Mesodermal cell (in vitro differentiated cells): ENCODE measurements around the gene ANKS6.

ENCODE experiments used
- H3K27ac ChIP-seq: 2 replicates; pipeline ENCODE4 v1.7.0; 2013; ENCODE audit warnings: mild to moderate bottlenecking, low read depth, low read length, moderate library complexity; ENCODE audit not compliant: severe bottlenecking
- H3K36me3 ChIP-seq: 2 replicates; pipeline ENCODE4 v1.7.1; 2013; ENCODE audit warnings: mild to moderate bottlenecking, low read length, moderate library complexity; ENCODE audit not compliant: control insufficient read depth, insufficient read depth
- H3K4me1 ChIP-seq: one replicate; pipeline ENCODE4 v1.7.1; 2013; ENCODE audit warnings: mild to moderate bottlenecking, low read length; ENCODE audit not compliant: insufficient read depth, control insufficient read depth, poor library complexity, severe bottlenecking
- H3K4me3 ChIP-seq: 2 replicates; pipeline ENCODE4 v1.7.0; 2013; ENCODE audit warnings: low read length, control low read depth, mild to moderate bottlenecking; ENCODE audit not compliant: insufficient read depth, poor library complexity, severe bottlenecking; ENCODE audit errors: extremely low read depth
- H3K9me3 ChIP-seq: 2 replicates; pipeline ENCODE4 v1.7.1; 2013; ENCODE audit warnings: mild to moderate bottlenecking, low read length, moderate library complexity; ENCODE audit not compliant: control insufficient read depth
- WGBS, 2 experiments: methylation state at CpG; one replicate each; pipeline ENCODE4 v1.1.5; 2013; ENCODE audit warnings: missing lambda C conversion rate in 2 of 2; ENCODE audit not compliant: insufficient coverage in 2 of 2; 5-methylcytosine and 5-hydroxymethylcytosine counted together

ANKS6 gene

DNA sequence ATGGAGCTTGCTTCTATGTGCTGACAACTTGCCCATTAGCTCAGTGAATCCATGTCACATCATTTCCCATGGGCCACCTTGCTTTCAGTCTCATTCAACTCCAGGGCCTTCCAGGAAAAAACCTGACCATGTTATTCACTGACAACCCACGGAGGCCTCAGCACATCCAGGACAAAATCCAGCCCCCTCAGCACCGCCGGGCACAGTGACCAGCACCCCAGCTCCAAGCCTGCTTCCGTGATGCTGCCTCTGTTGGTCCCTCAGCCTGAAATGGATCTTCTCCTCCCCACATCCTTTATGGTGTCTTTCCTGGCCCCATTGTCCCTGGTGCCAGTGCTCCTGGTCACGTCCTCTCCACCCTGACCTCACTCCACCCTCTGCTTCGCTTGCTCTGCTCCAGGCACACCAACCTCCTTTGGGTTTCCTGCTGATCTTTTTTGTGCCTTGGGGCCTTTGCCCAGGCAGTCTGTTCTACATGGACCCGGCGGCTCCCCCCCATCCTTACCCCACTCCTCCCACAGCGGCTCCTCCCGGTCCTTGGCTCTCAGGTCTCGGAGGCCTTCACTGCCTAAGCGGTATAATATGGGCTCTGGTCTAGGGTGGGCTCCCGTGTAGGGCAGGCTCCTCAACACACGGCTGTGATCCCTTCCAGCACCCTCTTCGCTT lies 25.0 kb downstream of the ANKS6 start:
- H3K9me3 ChIP-seq = no peaks in the 10 kb centered on the region
- 92 to 95% methylated on average over 11 to 14 of the region's 15 CpGs for WGBS, 2 experiments
- no peaks in the 10 kb centered on the region for H3K4me1 ChIP-seq
- no peak overlapping the region for H3K4me3 ChIP-seq
- H3K27ac ChIP-seq = no peak overlapping the region
- H3K36me3 ChIP-seq = peaks cover 69% of the 10 kb centered on the region

DNA sequence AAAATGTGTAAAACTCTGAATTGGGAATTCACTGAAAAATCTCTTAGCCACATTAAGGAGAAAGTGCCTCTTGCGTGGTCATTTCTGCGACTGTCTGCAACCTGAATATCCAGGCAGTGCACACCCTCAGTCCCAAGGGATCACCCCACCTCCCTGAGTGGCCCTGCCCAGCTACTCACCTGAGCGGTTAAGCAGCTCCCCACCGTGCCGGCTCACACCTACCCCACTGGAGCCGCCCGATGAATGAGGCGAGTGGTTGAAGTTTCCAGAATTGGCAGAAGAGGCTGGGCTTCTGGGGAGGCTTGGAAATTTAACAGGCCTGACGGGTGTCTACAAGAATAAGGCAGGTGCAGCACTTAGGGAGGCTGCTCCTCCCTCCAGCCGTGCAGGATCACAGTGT lies 25.6 kb downstream of the ANKS6 start:
- Histone ChIP-seq H3K4me1 (no peaks in the 10 kb centered on the region), H3K9me3 (no peaks in the 10 kb centered on the region), H3K4me3 (no peak overlapping the region), H3K27ac (no peak overlapping the region), H3K36me3 (peaks cover 69% of the 10 kb centered on the region)
- WGBS, 2 experiments = 89 to 94% methylated on average over 9 to 10 of the region's 10 CpGs

DNA sequence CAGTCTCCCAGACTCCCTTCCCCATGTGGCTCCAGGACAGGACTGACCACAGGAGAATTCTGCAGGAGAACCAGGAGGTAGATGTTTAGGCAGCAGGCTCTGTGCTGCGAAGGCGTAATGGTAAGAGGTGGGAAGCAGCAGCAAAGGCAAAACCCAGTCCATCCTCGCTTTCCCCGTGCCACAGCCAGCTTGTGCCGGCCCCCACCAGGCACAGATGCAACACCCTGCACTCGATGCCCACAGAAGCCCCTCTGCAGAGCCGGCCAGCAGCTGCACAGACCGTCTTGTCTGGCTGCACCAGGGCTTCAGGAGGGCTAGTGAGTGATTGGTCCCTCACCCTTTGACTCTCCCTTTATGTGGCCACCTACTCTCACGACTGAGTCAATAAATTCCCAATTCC lies 28.0 kb downstream of the ANKS6 start:
- H3K9me3 ChIP-seq = no peaks in the 10 kb centered on the region
- H3K4me1 ChIP-seq = no peaks in the 10 kb centered on the region
- no peak overlapping the region for H3K27ac ChIP-seq
- H3K4me3 ChIP-seq = no peak overlapping the region
- peaks cover 59% of the 10 kb centered on the region for H3K36me3 ChIP-seq
- 95 to 97% methylated on average over 9 of the region's 9 CpGs for WGBS, 2 experiments

DNA sequence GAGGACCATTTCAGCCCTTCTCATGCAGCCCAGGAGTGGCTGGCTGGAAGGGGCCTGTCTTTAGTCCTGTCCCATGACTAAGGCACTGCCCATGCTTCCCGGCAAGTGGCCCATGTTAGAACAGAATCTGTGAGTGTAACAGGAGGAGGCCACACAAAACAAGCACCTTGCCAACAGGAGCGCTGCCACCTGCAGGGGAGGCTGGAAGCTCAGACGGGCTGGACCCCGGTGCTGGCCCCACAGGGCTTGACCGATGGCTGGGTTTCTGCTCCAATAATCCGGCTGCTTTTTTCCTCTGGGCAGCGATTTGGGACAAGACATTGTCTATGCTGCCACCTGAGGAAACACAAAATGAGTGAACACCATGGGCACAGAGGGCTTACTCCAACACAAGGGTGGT lies 28.4 kb downstream of the ANKS6 start:
- H3K9me3 ChIP-seq = no peaks in the 10 kb centered on the region
- H3K4me1 ChIP-seq = no peaks in the 10 kb centered on the region
- H3K27ac ChIP-seq = no peak overlapping the region
- whole genome bisulfite sequencing, 2 experiments = 97 to 100% methylated on average over 6 to 7 of the region's 7 CpGs
- no peak overlapping the region for H3K4me3 ChIP-seq
- peaks cover 54% of the 10 kb centered on the region for H3K36me3 ChIP-seq

DNA sequence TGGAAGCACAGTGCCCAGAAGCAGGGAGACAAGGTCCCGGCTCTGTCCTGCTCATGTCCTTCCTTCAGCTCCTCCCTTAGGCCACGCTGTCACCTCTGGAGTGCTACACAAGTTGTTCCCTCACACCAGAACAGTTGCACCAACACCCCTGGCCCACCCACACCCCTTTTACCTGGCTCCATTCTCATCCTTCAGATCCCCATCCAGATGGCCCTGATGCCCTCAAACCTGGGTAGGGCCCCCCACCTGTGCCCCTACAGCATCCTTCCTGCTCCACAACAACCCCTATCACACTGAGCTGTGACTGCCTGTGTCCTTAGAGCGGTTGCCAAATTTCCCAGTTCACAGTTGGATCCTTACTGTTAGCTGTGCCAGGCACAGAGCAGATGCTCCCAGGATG lies 29.2 kb downstream of the ANKS6 start:
- H3K9me3 ChIP-seq = no peaks in the 10 kb centered on the region
- no peak overlapping the region for H3K27ac ChIP-seq
- peaks cover 47% of the 10 kb centered on the region for H3K36me3 ChIP-seq
- H3K4me3 ChIP-seq = no peak overlapping the region
- WGBS, 2 experiments = 83 to 96% methylated on average over 2 to 3 of the region's 3 CpGs
- H3K4me1 ChIP-seq = no peaks in the 10 kb centered on the region

DNA sequence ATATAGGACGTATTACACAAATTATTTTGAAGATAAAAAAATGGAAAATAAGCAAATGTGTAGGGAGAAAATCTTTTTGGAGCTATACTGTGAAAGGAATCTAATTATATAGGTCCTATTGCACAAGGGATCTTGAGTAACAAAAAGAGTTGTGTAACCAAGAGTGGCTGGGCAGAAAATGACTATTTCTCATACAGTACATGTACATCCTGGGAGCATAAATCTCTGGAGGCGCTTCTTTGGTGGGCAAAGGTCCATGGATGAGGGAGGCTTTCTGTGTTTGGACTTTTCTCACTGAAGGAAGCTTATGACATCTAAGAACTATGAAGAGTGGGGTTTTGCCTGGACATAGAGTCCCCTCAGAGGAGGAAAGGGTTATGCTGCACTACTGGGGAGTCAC lies 29.8 kb downstream of the ANKS6 start:
- no peak overlapping the region for H3K27ac ChIP-seq
- no peaks in the 10 kb centered on the region for H3K4me1 ChIP-seq
- H3K9me3 ChIP-seq = no peaks in the 10 kb centered on the region
- no peak overlapping the region for H3K4me3 ChIP-seq
- no CpG with 5 or more reads among the region's 2 CpGs for whole genome bisulfite sequencing, 2 experiments
- peaks cover 41% of the 10 kb centered on the region for H3K36me3 ChIP-seq

DNA sequence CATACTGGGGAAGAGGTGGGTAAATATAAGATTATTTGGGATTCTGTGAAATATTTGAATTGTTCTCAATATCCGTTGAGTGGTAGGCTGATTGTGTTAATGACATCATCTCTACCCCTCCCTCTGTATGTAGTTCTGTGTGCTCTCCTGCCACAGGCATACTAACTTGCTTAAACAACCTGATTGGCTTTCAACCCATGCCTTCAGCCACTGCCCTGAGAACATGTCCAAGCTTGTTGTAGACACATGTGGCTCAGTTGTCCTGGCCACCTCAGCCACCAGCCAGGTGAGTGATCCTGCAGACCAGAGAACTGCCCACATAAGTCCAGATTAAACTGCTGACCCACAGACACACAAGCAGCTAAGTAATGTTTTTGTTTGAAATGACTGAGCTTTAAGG lies 31.1 kb downstream of the ANKS6 start:
- Histone ChIP-seq H3K36me3 (peaks cover 29% of the 10 kb centered on the region), H3K4me1 (no peaks in the 10 kb centered on the region), H3K9me3 (no peaks in the 10 kb centered on the region), H3K4me3 (no peak overlapping the region), H3K27ac (no peak overlapping the region)
- no CpG with 5 or more reads among the region's 1 CpG for WGBS, 2 experiments

DNA sequence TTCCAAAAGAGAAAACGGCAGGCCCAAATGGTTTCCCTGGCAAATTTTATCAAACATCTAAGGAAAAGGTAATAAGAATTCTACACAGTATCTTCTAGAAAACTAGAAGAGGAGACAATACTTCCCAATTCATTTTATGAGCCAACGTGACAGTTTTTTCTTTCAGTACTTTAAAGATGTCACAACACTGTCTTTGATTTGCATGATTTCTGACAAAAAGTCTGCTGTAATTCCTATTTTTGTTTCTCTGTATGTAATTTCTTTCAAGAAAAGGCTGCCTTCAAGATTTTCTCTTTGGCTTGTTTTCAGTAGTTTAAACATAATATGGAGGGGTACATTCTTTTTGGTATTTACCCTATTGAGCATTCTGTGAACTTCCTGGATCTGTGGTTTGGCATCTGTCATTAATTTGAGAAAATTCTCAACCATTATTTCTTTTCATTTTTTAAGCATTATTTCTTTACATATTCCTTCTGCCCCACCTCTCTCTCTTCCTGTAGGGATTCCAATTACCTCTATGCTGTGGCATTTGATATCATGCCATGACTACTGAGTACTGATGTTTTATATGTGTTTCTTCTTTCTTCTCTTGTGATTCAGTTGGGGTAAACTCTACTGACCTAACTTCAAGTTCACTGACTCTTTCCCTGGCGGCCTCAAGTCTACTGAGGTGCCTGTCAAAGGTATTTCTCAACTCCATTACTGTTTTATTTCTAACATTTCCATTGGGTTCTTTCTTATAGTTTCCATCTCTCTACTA lies 32.2 kb downstream of the ANKS6 start:
- Histone ChIP-seq H3K4me1 (no peaks in the 10 kb centered on the region), H3K9me3 (peaks cover 3% of the 10 kb centered on the region), H3K4me3 (no peak overlapping the region), H3K36me3 (peaks cover 20% of the 10 kb centered on the region), H3K27ac (no peak overlapping the region)
- WGBS, 2 experiments = 73 to 85% methylated on average over 1 to 2 of the region's 3 CpGs

DNA sequence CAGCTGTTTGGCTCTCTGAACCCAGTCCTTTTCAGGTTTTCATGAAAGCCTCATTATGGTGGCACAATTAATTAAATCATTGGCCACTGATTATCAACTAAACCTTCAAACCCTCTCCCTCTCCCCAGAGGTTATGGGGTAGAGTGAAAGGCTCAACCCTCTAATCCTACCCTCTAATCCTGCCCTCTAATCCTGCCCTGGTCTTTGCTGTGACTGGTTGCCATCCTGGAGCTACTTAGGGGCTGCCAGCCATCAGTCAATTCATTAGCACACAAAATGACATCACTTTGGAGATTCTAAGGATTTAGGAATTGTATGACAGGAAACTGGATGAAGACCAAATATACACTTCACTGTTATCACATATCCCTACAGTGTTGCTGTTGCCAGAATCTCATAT lies 36.1 kb downstream of the ANKS6 start:
- Histone ChIP-seq H3K9me3 (peaks cover 16% of the 10 kb centered on the region), H3K36me3 (peaks cover 29% of the 10 kb centered on the region), H3K27ac (no peak overlapping the region), H3K4me1 (no peaks in the 10 kb centered on the region), H3K4me3 (no peak overlapping the region)

DNA sequence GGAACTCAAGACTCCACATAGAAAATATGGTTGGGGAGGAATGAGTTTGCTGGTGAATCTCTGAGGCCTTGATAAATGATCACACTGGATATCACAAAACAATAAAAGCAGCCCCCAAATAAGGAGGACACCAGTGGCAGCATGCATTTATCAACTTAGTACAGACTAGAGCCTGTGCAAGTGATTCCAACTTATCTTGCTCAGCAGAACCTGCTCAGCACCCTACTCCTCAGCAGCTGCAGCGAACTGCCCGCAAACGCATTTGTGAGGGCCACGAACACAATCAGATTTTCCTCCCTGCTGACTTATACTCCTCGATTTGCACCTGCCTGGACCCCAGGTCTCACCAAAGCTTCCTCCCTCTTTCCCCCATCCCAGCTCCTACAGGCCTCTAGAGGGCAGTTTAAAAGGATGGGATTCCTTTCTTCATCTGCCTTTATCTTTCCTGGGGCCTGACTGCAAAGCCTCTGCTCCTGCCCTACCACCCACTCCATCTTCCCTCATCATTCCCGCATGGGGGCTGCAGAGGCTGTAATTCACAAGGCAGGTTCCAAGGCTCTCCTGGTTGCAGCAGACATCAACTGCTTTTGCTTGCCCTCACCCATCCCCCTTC lies 41.2 kb downstream of the ANKS6 start:
- no peak overlapping the region for H3K4me3 ChIP-seq
- WGBS, 2 experiments = 96 to 98% methylated on average over 3 of the region's 6 CpGs
- H3K9me3 ChIP-seq = peaks cover 16% of the 10 kb centered on the region
- peaks cover 60% of the 10 kb centered on the region for H3K36me3 ChIP-seq
- no peak overlapping the region for H3K27ac ChIP-seq
- no peaks in the 10 kb centered on the region for H3K4me1 ChIP-seq

DNA sequence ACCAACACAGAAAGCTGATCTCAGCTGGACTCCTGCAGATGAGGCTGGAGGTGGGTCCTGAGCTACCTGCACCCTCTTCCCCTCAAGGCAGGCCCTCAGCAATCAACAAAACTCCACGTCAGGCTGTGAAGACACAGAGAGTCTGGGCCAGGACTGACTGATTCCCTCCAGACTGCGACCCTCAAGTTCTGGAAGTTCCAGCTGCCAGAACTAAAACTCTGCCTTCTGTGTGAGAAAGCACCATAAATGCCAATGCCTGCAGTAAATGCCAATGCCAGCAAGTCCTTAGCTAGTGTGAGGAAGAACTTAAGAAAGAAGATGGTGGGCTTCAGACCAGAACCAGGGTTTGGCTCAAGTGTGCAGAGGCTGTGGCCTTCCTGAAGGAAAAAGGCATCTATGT lies 45.1 kb downstream of the ANKS6 start:
- Histone ChIP-seq H3K4me3 (no peak overlapping the region), H3K4me1 (no peaks in the 10 kb centered on the region), H3K9me3 (no peaks in the 10 kb centered on the region), H3K36me3 (peaks cover 50% of the 10 kb centered on the region), H3K27ac (no peak overlapping the region)
- WGBS, 2 experiments = 71 to 100% methylated on average over 1 of the region's 2 CpGs
